K562 (cell line): ENCODE measurements around the gene RRP7A. TPM values are rescaled to one million over a fixed set of nuclear protein-coding genes. Genes with fewer than 3 reads are reported as not detected.
A peak's percentile ranks its signal among the peaks of the same experiment; 100 is the strongest.
"Not testable (repeated sequence)": the region's sequence is repeated elsewhere in the genome, so short reads cannot be mapped to it uniquely, and the experiment has no call there.

Source experiments
- ATAC-seq: fragments of 200-7000 bp; cut with Tn5 transposase; 3 replicates; pipeline ENCODE4 v1.9.1; 2020; ENCODE audit warnings: moderate library complexity
- BruUV-seq: library from RNA; stranded (reverse); fragments of 400-500 nt; replicated peaks from 2 replicates; lab custom pipeline; 2021; lab: Mats Ljungman, UMichigan
- CTCF ChIA-PET: fragments of 300-600 bp; formaldehyde crosslinking; extraction: SDS; loops from one replicate; lab custom pipeline; 2021; ENCODE audit warnings: low intra/inter-chr PET ratio; lab: Yijun Ruan, JAX
- POLR2A ChIA-PET: fragments of 300-600, 350-650 bp; sonication (Branson Sonifier 250); formaldehyde crosslinking; extraction: SDS; loops from one replicate; lab custom pipeline; 2021; ENCODE audit warnings: antibody characterized with exemption, inconsistent platforms; lab: Yijun Ruan, JAX
- DNase-seq, 4 experiments: peaks; one replicate each; pipeline versions ENCODE4 v3.0.0 to v3.0.0-alpha.2; 2011 to 2018; ENCODE audit warnings: low spot score in 3 of 4, mixed read lengths in 3 of 4; ENCODE audit errors: extremely low read depth in 1 of 4
- FAIRE-seq: peaks from 2 replicates; lab custom pipeline; 2011; peaks lifted over from hg19 to GRCh38; lab: Jason Lieb, UNC
- H2AFZ ChIP-seq: 2 replicates; pipeline ENCODE4 v1.6.0; 2011; ENCODE audit warnings: low read depth, low read length, control low read depth, inconsistent platforms
- H3K27ac ChIP-seq: fragments of 200-600 bp; 3 replicates; pipeline ENCODE4 v1.8.0; 2011; ENCODE audit warnings: low read depth, mild to moderate bottlenecking, control low read depth, inconsistent platforms, low read length, moderate library complexity, mixed read lengths; ENCODE audit errors: extremely low read depth
- H3K27me3 ChIP-seq, 2 experiments: fragments of 300-600 bp in 1 of 2; 2 replicates in 1 of 2; 3 replicates in 1 of 2; pipeline versions ENCODE4 v1.6.0 to v1.8.0; 2011; ENCODE audit warnings: inconsistent platforms in 2 of 2, low read length in 2 of 2, mild to moderate bottlenecking in 1 of 2, mixed read lengths in 1 of 2, moderate library complexity in 1 of 2; ENCODE audit not compliant: control insufficient read depth in 2 of 2, insufficient read depth in 2 of 2
- H3K36me3 ChIP-seq: fragments of 300-600 bp; 3 replicates; pipeline ENCODE4 v1.8.0; 2011; ENCODE audit warnings: mild to moderate bottlenecking, low read length, inconsistent platforms; ENCODE audit not compliant: control insufficient read depth, insufficient read depth
- H3K4me1 ChIP-seq, 2 experiments: fragments of 200-600 bp in 1 of 2; replicated peaks in 1 of 2; 2 replicates in 1 of 2; 3 replicates in 1 of 2; pipeline versions ENCODE4 v1.5.1 to v1.8.0; 2011; ENCODE audit warnings: inconsistent platforms in 2 of 2, low read length in 2 of 2, mild to moderate bottlenecking in 1 of 2, mixed read lengths in 1 of 2, moderate library complexity in 1 of 2; ENCODE audit not compliant: control insufficient read depth in 2 of 2, insufficient read depth in 2 of 2
- H3K4me2 ChIP-seq: 2 replicates; pipeline ENCODE4 v1.6.1; 2011; ENCODE audit warnings: low read length, control low read depth, inconsistent platforms, mixed read lengths; ENCODE audit not compliant: insufficient read depth
- H3K4me3 ChIP-seq: fragments of 200-600 bp; sonication (generic), shearing (Covaris generic); 2 replicates; pipeline ENCODE4 v1.5.1; 2016; ENCODE audit warnings: control low read depth, inconsistent platforms
- H3K79me2 ChIP-seq: fragments of 200-600 bp; 3 replicates; pipeline ENCODE4 v1.8.0; 2011; ENCODE audit warnings: low read length, inconsistent platforms; ENCODE audit not compliant: control insufficient read depth, insufficient read depth
- H3K9ac ChIP-seq, 2 experiments: 2 replicates each; pipeline versions ENCODE4 v1.6.0 to v1.6.1; 2011; ENCODE audit warnings: low read depth in 2 of 2, low read length in 2 of 2, control low read depth in 1 of 2, inconsistent platforms in 1 of 2, mild to moderate bottlenecking in 1 of 2, mixed read lengths in 1 of 2; ENCODE audit not compliant: insufficient read depth in 1 of 2
- H3K9me1 ChIP-seq: one replicate; pipeline ENCODE4 v1.6.0; 2011; ENCODE audit warnings: inconsistent platforms, mild to moderate bottlenecking, low read length, moderate library complexity; ENCODE audit not compliant: control insufficient read depth, insufficient read depth
- H3K9me3 ChIP-seq: replicated peaks from 2 replicates; pipeline ENCODE4 v1.5.1; 2011; ENCODE audit warnings: low read depth, low read length, inconsistent platforms; ENCODE audit not compliant: control insufficient read depth, insufficient read depth
- H4K20me1 ChIP-seq: replicated peaks from 2 replicates; pipeline ENCODE4 v1.6.1; 2011; ENCODE audit warnings: low read length, inconsistent platforms, mixed read lengths; ENCODE audit not compliant: control insufficient read depth, insufficient read depth
- BHLHE40 ChIP-seq: IDR thresholded peaks from 2 replicates; pipeline ENCODE4 v1.6.1; 2011; ENCODE audit warnings: low read length, improper control_type of control experiment
- CBFA2T2 ChIP-seq: fragments of 450-650 bp; conservative IDR thresholded peaks from 2 replicates; pipeline ENCODE4 v1.6.1; 2017; ENCODE audit warnings: mild to moderate bottlenecking
- MEIS2 ChIP-seq: fragments of 450-650 bp; IDR thresholded peaks from 2 replicates; pipeline ENCODE4 v1.6.1; 2014; ENCODE audit warnings: mild to moderate bottlenecking; ENCODE audit not compliant: partially characterized antibody
- NFIC ChIP-seq: fragments of 450-650 bp; IDR thresholded peaks from 2 replicates; pipeline ENCODE4 v1.6.1; 2017; ENCODE audit warnings: mild to moderate bottlenecking, inconsistent platforms
- RAD51 ChIP-seq: fragments of 450-650 bp; IDR thresholded peaks from 2 replicates; pipeline ENCODE4 v1.7.1; 2016; ENCODE audit warnings: low read depth, mild to moderate bottlenecking, borderline replicate concordance
- TOE1 ChIP-seq, 2 experiments: fragments of 450-650 bp in 1 of 2; sonication (generic) in 1 of 2; formaldehyde crosslinking in 1 of 2; IDR thresholded peaks; 2 replicates each; pipeline versions ENCODE4 v1.7.1 to v1.8.0; 2016 to 2022; ENCODE audit warnings: borderline replicate concordance in 2 of 2, mild to moderate bottlenecking in 2 of 2, antibody characterized with exemption in 1 of 2, inconsistent platforms in 1 of 2, low read depth in 1 of 2, missing genetic modification reagents in 1 of 2, moderate library complexity in 1 of 2
- ZFX ChIP-seq: sonication (generic); formaldehyde crosslinking; IDR thresholded peaks from 2 replicates; pipeline ENCODE4 v1.8.0; 2022; ENCODE audit warnings: mild to moderate bottlenecking, missing genetic modification reagents, moderate library complexity
- ZNF263 ChIP-seq: sonication (generic); formaldehyde crosslinking; IDR thresholded peaks from 2 replicates; pipeline ENCODE4 v1.8.0; 2022; ENCODE audit warnings: mild to moderate bottlenecking, missing genetic modification reagents, borderline replicate concordance
- WGBS: fragments of 100-300 bp; shearing (Covaris generic); methylation state at CpG from one replicate; pipeline ENCODE4 v1.1.6; 2016; ENCODE audit warnings: low coverage, mixed read lengths; ENCODE audit not compliant: insufficient coverage; ENCODE audit errors: missing lambda C conversion rate; 5-methylcytosine and 5-hydroxymethylcytosine counted together
- in situ Hi-C: fragments of 300-500 bp; cut with MboI; formaldehyde crosslinking; loops from 4 replicates; pipeline ENCODE4 v1.15.0; 2018; ENCODE audit warnings: inconsistent platforms, mixed read lengths
- intact Hi-C: fragments of 100-400 bp; cut with micrococcal nuclease; formaldehyde crosslinking; loops from 2 replicates; pipeline ENCODE4 v1.14.2; 2022
- polyA plus RNA-seq, 8 experiments: library from polyadenylated mRNA; depleted of rRNA in 4 of 8; stranded (reverse) in 5 of 8; unstranded in 3 of 8; fragments of >200 nt; fragmentation: Nextera tagmentation in 2 of 8; fragmentation: Illumina TruSeq in 1 of 8; extraction: Ambion mirVana in 2 of 8; extraction: Trizol in 1 of 8; gene quantifications; 2 replicates each; pipeline versions ENCODE4 v1.2.1 to v1.2.3, GENCODE V29; 2011 to 2014; ENCODE audit warnings: inconsistent platforms in 1 of 8, missing spikeins in 1 of 8
- total RNA-seq, 7 experiments: library from RNA; depleted of rRNA in 6 of 7; stranded (reverse); fragments of >200 nt in 6 of 7; fragmentation: Illumina TruSeq in 2 of 7; extraction: Trizol in 2 of 7; gene quantifications; 2 replicates each; pipeline versions ENCODE4 v1.2.1 to v1.2.3, GENCODE V29; 2011 to 2021; ENCODE audit warnings: low replicate concordance in 1 of 7
- TF ChIP-seq, protein P1 (sequence below): sonication (generic); formaldehyde crosslinking; IDR thresholded peaks from 2 replicates; pipeline ENCODE4 v1.8.0; 2022; ENCODE audit warnings: missing genetic modification reagents, mild to moderate bottlenecking, moderate library complexity, borderline replicate concordance
- TF ChIP-seq, protein P2 (sequence below): sonication (generic); formaldehyde crosslinking; IDR thresholded peaks from 2 replicates; pipeline ENCODE4 v1.5.0; 2020; ENCODE audit warnings: missing genetic modification reagents
- TF ChIP-seq, protein P3 (sequence below): sonication (generic); formaldehyde crosslinking; IDR thresholded peaks from 2 replicates; pipeline ENCODE4 v1.9.0; 2022; ENCODE audit warnings: mild to moderate bottlenecking, missing genetic modification reagents
- TF ChIP-seq, protein P4 (sequence below): fragments of 450-650 bp; IDR thresholded peaks from 2 replicates; pipeline ENCODE4 v1.6.1; 2016
- TF ChIP-seq, protein P5 (sequence below): sonication (generic); formaldehyde crosslinking; IDR thresholded peaks from 2 replicates; pipeline ENCODE4 v1.8.1; 2023; ENCODE audit warnings: mild to moderate bottlenecking, missing genetic modification reagents

Gene RRP7A
- total and polyA plus RNA-seq, 9 of the 15 experiments (the other 6 are each of a cell fraction or from before 2014, with no cell fraction given): 3.4 to 74.1 (median 40.3) TPM

DNA sequence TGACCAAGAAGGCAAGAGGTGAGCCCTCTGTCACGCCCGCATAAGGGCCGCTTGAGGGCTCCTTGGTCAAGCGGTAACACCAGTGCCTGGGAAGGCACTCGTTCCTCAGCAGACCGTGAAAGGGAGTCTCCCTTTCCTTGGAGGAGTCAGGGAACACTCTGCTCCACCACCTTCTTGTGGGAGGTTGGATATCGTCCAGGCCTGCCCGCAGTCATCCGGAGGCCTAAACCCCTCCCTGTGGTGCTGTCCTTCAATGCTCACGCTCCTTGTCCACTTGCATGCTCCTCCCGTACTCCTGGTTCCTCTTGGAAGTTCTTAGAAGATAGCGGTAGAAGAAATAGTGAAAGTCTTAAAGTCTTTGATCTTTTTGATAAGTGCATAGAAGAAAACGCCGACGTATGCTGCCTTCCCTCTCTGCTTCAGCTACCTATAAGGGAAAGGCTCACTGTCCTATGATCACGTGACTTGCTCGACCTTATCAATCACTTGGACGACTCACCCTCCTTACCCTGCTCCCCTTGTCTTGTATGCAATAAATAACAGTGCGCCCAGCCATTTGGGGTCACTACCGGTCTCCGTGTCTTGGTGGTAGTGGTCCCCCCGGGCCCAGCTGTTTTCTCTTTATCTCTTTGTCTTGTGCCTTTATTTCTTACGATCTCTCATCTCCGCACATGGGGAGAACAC, 11.9 kb upstream of the RRP7A start:
- H3K27ac ChIP-seq; H3K9ac ChIP-seq; H3K9me3 ChIP-seq; POLR2A ChIA-PET; H3K36me3 ChIP-seq; in situ Hi-C loops; H3K9me1 ChIP-seq; H4K20me1 ChIP-seq; BruUV-seq; H3K79me2 ChIP-seq; H3K4me3 ChIP-seq; CTCF ChIA-PET; H3K27me3 ChIP-seq; ATAC-seq; TF ChIP-seq TOE1 (CRISPR knock-in tag; IDR thresholded peaks at IDR 0.05; ENCODE audit: borderline replicate concordance, low read depth): not testable (repeated sequence)
- Histone ChIP-seq H3K4me1 (peaks cover 4 to 18% of the 10 kb centered on the region in 2 experiments; a peak in 4 of 5 replicates), H3K4me2 (peak overlapping the region; percentile 3; the same call in 1 of the 2 replicates), H2AFZ (peak overlapping the region; percentile 70)
- intact Hi-C loops: loop anchor here (2.0 kb wide), 1 partner anchor 21 kb away; the partner anchor contains the start of gene SERHL2
- peak; percentile 77 for FAIRE-seq
- 23% methylated on average over 21 of the region's 24 CpGs for WGBS
- peak in 1 of 4 experiments; percentile 45 for DNase-seq
- TF ChIP-seq MEIS2: peak; percentile 20
- TF ChIP-seq, protein P1, sequence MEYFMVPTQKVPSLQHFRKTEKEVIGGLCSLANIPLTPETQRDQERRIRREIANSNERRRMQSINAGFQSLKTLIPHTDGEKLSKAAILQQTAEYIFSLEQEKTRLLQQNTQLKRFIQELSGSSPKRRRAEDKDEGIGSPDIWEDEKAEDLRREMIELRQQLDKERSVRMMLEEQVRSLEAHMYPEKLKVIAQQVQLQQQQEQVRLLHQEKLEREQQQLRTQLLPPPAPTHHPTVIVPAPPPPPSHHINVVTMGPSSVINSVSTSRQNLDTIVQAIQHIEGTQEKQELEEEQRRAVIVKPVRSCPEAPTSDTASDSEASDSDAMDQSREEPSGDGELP (CRISPR knock-in tag): 0 out of 2 replicates have a peak, but pooled peaks have one; percentile 18
- TF ChIP-seq, protein P2, sequence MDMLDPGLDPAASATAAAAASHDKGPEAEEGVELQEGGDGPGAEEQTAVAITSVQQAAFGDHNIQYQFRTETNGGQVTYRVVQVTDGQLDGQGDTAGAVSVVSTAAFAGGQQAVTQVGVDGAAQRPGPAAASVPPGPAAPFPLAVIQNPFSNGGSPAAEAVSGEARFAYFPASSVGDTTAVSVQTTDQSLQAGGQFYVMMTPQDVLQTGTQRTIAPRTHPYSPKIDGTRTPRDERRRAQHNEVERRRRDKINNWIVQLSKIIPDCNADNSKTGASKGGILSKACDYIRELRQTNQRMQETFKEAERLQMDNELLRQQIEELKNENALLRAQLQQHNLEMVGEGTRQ: peak; percentile 69
- TF ChIP-seq NFIC: peak; percentile 33; the same call in 1 of the 2 replicates
- peak; percentile 17; the same call in 1 of the 2 replicates for TF ChIP-seq BHLHE40
- 0 out of 2 replicates have a peak, but pooled peaks have one; percentile 39 for TF ChIP-seq ZFX (CRISPR knock-in tag)
- TF ChIP-seq, protein P3, sequence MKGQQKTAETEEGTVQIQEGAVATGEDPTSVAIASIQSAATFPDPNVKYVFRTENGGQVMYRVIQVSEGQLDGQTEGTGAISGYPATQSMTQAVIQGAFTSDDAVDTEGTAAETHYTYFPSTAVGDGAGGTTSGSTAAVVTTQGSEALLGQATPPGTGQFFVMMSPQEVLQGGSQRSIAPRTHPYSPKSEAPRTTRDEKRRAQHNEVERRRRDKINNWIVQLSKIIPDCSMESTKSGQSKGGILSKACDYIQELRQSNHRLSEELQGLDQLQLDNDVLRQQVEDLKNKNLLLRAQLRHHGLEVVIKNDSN (CRISPR knock-in tag): peak; percentile 80
- peak; percentile 16; the same call in 1 of the 2 replicates for TF ChIP-seq ZNF263
- peak; percentile 94 for TF ChIP-seq RAD51
- TF ChIP-seq TOE1 (IDR thresholded peaks at IDR 0.05; ENCODE audit: borderline replicate concordance): peak; percentile 94
- TF ChIP-seq, protein P4, sequence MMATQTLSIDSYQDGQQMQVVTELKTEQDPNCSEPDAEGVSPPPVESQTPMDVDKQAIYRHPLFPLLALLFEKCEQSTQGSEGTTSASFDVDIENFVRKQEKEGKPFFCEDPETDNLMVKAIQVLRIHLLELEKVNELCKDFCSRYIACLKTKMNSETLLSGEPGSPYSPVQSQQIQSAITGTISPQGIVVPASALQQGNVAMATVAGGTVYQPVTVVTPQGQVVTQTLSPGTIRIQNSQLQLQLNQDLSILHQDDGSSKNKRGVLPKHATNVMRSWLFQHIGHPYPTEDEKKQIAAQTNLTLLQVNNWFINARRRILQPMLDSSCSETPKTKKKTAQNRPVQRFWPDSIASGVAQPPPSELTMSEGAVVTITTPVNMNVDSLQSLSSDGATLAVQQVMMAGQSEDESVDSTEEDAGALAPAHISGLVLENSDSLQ: peak; percentile 39; the same call in 1 of the 2 replicates
- peak; percentile 67 for TF ChIP-seq CBFA2T2
- TF ChIP-seq, protein P5, sequence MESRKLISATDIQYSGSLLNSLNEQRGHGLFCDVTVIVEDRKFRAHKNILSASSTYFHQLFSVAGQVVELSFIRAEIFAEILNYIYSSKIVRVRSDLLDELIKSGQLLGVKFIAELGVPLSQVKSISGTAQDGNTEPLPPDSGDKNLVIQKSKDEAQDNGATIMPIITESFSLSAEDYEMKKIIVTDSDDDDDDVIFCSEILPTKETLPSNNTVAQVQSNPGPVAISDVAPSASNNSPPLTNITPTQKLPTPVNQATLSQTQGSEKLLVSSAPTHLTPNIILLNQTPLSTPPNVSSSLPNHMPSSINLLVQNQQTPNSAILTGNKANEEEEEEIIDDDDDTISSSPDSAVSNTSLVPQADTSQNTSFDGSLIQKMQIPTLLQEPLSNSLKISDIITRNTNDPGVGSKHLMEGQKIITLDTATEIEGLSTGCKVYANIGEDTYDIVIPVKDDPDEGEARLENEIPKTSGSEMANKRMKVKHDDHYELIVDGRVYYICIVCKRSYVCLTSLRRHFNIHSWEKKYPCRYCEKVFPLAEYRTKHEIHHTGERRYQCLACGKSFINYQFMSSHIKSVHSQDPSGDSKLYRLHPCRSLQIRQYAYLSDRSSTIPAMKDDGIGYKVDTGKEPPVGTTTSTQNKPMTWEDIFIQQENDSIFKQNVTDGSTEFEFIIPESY: 0 out of 2 replicates have a peak, but pooled peaks have one; percentile 42
